HEK293 (cell line): ENCODE measurements around the gene SLC38A7.

ENCODE experiments used
- CTCF ChIA-PET: fragments of 350-600 bp; formaldehyde crosslinking; extraction: SDS; loops from one replicate; lab custom pipeline; 2021; ENCODE audit warnings: antibody characterized with exemption; lab: Yijun Ruan, JAX
- POLR2A ChIA-PET: fragments of 300-600 bp; formaldehyde crosslinking; extraction: SDS; loops from one replicate; lab custom pipeline; 2020; ENCODE audit warnings: antibody characterized with exemption, inconsistent platforms; lab: Yijun Ruan, JAX
- H3K27ac ChIP-seq: fragments of 200-500 bp; sonication (Bioruptor generic); 2 replicates; pipeline ENCODE4 v1.5.1; 2014; ENCODE audit warnings: low read depth, low read length, control low read depth, inconsistent platforms; ENCODE audit errors: extremely low read depth
- H3K36me3 ChIP-seq, 2 experiments: fragments of 200-500 bp in 1 of 2; sonication (Bioruptor generic) in 1 of 2; 1 replicate in 1 of 2; 2 replicates in 1 of 2; pipeline ENCODE4 v1.5.1; 2014 to 2017; ENCODE audit warnings: inconsistent platforms in 2 of 2, low read length in 2 of 2; ENCODE audit not compliant: control insufficient read depth in 2 of 2, insufficient read depth in 1 of 2
- H3K4me1 ChIP-seq: fragments of 200-500 bp; sonication (Bioruptor generic); 2 replicates; pipeline ENCODE4 v1.5.1; 2014; ENCODE audit warnings: mild to moderate bottlenecking, low read length, inconsistent platforms; ENCODE audit not compliant: control insufficient read depth, insufficient read depth
- H3K4me3 ChIP-seq: 2 replicates; pipeline ENCODE4 v1.5.1; 2011; ENCODE audit warnings: low read depth, mild to moderate bottlenecking, control low read depth, low read length, moderate library complexity
- H3K9me3 ChIP-seq: fragments of 200-500 bp; sonication (Bioruptor generic); 2 replicates; pipeline ENCODE4 v1.5.1; 2014; ENCODE audit warnings: low read depth, low read length, inconsistent platforms; ENCODE audit not compliant: control insufficient read depth, insufficient read depth
- EGR2 ChIP-seq: fragments of 450-650 bp; formaldehyde crosslinking; IDR thresholded peaks from 2 replicates; pipeline ENCODE4 v1.5.1; 2016; ENCODE audit warnings: low read depth, missing biosample characterization, missing genetic modification characterization
- ZBTB21 ChIP-seq: fragments of 450-650 bp; formaldehyde crosslinking; IDR thresholded peaks from 2 replicates; pipeline ENCODE4 v1.5.1; 2017; ENCODE audit warnings: missing biosample characterization, missing genetic modification characterization
- ZFHX2 ChIP-seq: fragments of 450-650 bp; formaldehyde crosslinking; conservative IDR thresholded peaks from 2 replicates; pipeline ENCODE4 v1.5.1; 2016; ENCODE audit warnings: missing biosample characterization, missing genetic modification characterization
- ZNF202 ChIP-seq: fragments of 450-650 bp; formaldehyde crosslinking; IDR thresholded peaks from 2 replicates; pipeline ENCODE4 v1.5.1; 2016; ENCODE audit warnings: missing biosample characterization, missing genetic modification characterization, borderline replicate concordance
- ZNF292 ChIP-seq: fragments of 450-650 bp; formaldehyde crosslinking; IDR thresholded peaks from 2 replicates; pipeline ENCODE4 v1.5.1; 2016; ENCODE audit warnings: low read depth, missing biosample characterization, missing genetic modification characterization, borderline replicate concordance
- ZNF560 ChIP-seq: fragments of 450-650 bp; formaldehyde crosslinking; IDR thresholded peaks from 2 replicates; pipeline ENCODE4 v1.5.1; 2017; ENCODE audit warnings: missing biosample characterization, missing genetic modification characterization, borderline replicate concordance
- ZNF776 ChIP-seq: fragments of 450-650 bp; formaldehyde crosslinking; IDR thresholded peaks from 2 replicates; pipeline ENCODE4 v1.5.0; 2017; ENCODE audit warnings: missing biosample characterization, missing genetic modification characterization, borderline replicate concordance
- TF ChIP-seq, protein P1 (sequence below): fragments of 450-650 bp; formaldehyde crosslinking; IDR thresholded peaks from 2 replicates; pipeline ENCODE4 v1.5.1; 2016; ENCODE audit warnings: missing biosample characterization, missing genetic modification characterization, borderline replicate concordance
- TF ChIP-seq, protein P2 (sequence below): fragments of 450-650 bp; formaldehyde crosslinking; IDR thresholded peaks from 2 replicates; pipeline ENCODE4 v1.5.1; 2016; ENCODE audit warnings: missing biosample characterization, missing genetic modification characterization
- TF ChIP-seq, protein P3 (sequence below): fragments of 450-650 bp; formaldehyde crosslinking; IDR thresholded peaks from 2 replicates; pipeline ENCODE4 v1.5.1; 2016; ENCODE audit warnings: missing biosample characterization, missing genetic modification characterization
- TF ChIP-seq, protein P4 (sequence below): fragments of 450-650 bp; formaldehyde crosslinking; conservative IDR thresholded peaks from 2 replicates; pipeline ENCODE4 v1.5.1; 2016; ENCODE audit warnings: low read depth, missing biosample characterization, missing genetic modification characterization
- TF ChIP-seq, protein P5 (sequence below): fragments of 450-650 bp; formaldehyde crosslinking; IDR thresholded peaks from 2 replicates; pipeline ENCODE4 v1.5.1; 2016; ENCODE audit warnings: missing biosample characterization, missing genetic modification characterization, low read depth
- TF ChIP-seq, protein P6 (sequence below): fragments of 450-650 bp; formaldehyde crosslinking; IDR thresholded peaks from 2 replicates; pipeline ENCODE4 v1.5.1; 2016; ENCODE audit warnings: missing biosample characterization, missing genetic modification characterization

The SLC38A7 gene

DNA sequence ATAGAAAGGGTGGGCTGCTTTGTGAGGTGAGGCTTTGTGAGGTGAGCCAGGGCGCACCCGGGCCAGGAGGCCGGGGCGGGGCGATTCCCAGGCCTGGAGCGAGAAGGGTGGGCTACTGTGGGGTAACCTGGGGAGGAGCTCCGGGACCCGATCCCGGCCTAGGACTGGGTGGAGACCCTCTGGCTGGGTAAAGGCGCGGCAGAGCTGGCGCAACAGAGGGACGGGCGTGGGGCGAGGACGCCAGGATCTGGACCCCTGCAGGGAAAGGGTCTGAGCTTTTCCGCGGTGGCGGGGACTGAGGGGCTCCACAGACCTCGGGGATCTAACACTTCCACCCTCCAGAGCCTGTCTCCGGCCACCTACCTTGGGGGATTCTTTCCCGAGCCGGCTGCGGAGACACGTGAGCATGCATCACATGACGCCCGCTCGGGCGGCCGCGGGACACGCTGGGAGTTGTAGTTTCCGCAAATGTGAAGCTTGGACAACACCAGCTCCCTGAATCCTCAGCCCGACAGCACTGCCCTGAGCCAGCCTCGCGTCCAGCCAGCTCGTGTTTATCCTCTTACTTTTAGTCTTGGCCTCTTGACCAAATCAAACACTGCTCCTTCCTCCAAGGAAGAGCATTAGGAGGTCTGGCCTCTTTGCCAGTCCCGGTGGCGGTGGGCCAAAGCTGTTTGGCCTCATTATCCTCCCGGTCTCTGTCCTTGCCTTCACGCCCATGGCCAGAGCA, at the start of gene SLC38A7 (continued):
- no peak for TF ChIP-seq ZNF776 (tag by site-specific recombination)
- TF ChIP-seq ZFHX2: no peak
- TF ChIP-seq, protein P1, sequence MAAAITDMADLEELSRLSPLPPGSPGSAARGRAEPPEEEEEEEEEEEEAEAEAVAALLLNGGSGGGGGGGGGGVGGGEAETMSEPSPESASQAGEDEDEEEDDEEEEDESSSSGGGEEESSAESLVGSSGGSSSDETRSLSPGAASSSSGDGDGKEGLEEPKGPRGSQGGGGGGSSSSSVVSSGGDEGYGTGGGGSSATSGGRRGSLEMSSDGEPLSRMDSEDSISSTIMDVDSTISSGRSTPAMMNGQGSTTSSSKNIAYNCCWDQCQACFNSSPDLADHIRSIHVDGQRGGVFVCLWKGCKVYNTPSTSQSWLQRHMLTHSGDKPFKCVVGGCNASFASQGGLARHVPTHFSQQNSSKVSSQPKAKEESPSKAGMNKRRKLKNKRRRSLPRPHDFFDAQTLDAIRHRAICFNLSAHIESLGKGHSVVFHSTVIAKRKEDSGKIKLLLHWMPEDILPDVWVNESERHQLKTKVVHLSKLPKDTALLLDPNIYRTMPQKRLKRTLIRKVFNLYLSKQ (tag by site-specific recombination): no peak
- TF ChIP-seq, protein P2, sequence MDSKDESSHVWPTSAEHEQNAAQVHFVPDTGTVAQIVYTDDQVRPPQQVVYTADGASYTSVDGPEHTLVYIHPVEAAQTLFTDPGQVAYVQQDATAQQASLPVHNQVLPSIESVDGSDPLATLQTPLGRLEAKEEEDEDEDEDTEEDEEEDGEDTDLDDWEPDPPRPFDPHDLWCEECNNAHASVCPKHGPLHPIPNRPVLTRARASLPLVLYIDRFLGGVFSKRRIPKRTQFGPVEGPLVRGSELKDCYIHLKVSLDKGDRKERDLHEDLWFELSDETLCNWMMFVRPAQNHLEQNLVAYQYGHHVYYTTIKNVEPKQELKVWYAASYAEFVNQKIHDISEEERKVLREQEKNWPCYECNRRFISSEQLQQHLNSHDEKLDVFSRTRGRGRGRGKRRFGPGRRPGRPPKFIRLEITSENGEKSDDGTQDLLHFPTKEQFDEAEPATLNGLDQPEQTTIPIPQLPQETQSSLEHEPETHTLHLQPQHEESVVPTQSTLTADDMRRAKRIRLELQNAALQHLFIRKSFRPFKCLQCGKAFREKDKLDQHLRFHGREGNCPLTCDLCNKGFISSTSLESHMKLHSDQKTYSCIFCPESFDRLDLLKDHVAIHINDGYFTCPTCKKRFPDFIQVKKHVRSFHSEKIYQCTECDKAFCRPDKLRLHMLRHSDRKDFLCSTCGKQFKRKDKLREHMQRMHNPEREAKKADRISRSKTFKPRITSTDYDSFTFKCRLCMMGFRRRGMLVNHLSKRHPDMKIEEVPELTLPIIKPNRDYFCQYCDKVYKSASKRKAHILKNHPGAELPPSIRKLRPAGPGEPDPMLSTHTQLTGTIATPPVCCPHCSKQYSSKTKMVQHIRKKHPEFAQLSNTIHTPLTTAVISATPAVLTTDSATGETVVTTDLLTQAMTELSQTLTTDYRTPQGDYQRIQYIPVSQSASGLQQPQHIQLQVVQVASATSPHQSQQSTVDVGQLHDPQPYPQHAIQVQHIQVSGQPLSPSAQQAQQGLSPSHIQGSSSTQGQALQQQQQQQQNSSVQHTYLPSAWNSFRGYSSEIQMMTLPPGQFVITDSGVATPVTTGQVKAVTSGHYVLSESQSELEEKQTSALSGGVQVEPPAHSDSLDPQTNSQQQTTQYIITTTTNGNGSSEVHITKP (tag by site-specific recombination): 0 out of 2 replicates have a peak, but pooled peaks have one; percentile 10
- no peak for TF ChIP-seq ZNF292
- TF ChIP-seq ZNF560: no peak
- TF ChIP-seq ZBTB21 (tag by site-specific recombination): no peak
- TF ChIP-seq, protein P3, sequence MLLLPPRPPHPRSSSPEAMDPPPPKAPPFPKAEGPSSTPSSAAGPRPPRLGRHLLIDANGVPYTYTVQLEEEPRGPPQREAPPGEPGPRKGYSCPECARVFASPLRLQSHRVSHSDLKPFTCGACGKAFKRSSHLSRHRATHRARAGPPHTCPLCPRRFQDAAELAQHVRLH (tag by site-specific recombination): 0 out of 2 replicates have a peak, but pooled peaks have one; percentile 41
- TF ChIP-seq, protein P4, sequence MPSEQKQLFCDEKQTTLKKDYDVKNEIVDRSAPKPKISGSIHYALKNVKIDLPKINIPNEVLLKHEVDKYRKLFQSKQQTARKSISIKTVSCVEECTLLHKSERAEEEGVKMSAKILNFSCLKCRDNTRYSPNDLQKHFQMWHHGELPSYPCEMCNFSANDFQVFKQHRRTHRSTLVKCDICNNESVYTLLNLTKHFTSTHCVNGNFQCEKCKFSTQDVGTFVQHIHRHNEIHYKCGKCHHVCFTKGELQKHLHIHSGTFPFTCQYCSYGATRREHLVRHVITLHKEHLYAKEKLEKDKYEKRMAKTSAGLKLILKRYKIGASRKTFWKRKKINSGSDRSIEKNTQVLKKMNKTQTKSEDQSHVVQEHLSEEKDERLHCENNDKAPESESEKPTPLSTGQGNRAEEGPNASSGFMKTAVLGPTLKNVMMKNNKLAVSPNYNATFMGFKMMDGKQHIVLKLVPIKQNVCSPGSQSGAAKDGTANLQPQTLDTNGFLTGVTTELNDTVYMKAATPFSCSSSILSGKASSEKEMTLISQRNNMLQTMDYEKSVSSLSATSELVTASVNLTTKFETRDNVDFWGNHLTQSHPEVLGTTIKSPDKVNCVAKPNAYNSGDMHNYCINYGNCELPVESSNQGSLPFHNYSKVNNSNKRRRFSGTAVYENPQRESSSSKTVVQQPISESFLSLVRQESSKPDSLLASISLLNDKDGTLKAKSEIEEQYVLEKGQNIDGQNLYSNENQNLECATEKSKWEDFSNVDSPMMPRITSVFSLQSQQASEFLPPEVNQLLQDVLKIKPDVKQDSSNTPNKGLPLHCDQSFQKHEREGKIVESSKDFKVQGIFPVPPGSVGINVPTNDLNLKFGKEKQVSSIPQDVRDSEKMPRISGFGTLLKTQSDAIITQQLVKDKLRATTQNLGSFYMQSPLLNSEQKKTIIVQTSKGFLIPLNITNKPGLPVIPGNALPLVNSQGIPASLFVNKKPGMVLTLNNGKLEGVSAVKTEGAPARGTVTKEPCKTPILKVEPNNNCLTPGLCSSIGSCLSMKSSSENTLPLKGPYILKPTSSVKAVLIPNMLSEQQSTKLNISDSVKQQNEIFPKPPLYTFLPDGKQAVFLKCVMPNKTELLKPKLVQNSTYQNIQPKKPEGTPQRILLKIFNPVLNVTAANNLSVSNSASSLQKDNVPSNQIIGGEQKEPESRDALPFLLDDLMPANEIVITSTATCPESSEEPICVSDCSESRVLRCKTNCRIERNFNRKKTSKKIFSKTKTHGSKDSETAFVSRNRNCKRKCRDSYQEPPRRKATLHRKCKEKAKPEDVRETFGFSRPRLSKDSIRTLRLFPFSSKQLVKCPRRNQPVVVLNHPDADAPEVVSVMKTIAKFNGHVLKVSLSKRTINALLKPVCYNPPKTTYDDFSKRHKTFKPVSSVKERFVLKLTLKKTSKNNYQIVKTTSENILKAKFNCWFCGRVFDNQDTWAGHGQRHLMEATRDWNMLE (tag by site-specific recombination): 0 out of 2 replicates have a peak, but pooled peaks have one; percentile 36

DNA sequence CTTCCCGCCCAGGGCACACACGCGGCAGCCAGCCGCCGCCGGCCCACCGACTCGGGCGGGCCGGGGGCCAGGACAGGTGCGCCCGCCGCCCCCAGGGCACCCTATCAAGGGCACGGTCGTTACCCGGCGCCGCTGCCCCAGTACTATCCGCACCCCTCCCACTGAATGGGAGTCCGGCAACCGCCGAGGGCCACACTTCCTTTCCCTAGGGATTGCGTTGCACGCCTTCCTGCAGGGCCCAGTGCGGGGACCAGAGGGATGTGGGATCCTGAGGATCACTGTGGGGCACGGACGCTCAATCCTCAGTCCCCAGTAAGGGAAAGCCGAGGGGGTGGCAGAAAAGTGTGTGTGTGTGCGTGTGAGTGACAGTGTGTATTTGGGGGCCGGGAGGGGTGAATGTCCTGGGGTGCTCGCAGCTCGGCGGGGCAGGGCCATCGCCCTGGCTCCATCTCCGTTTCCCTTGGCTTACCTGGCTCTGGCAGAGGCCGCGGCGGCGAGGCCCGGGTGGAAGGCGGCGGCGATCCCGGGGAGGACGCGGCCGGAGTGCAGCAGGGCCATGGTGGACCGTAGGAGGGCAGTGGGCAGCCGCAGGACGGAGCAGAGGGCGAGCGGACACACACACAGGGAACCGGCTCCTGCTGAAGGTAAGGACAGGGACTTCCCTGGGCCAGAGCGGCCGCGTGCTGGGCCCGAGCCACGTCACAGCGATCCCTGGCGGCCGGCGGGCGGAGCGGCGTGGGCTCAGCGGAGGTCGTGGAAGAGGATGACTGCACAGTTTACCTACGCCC, 49.3 kb upstream of the SLC38A7 start, which contains the start of gene GOT2:
GOT2 (minus strand) TSS at position 646 of the 788 bp plus-strand sequence; CDS start at position 558, 88 bp downstream.
- Histone ChIP-seq H3K27ac (peak within 1 kb of the TSS; percentile 75), H3K9me3 (no peaks in the 10 kb centered on the region), H3K36me3 (peaks cover 0 to 30% of the 10 kb centered on the region in 2 experiments; a peak in 2 of 3 replicates), H3K4me1 (peaks cover 8% of the 10 kb centered on the region; the same call in 1 of the 2 replicates), H3K4me3 (peak within 1 kb of the TSS; percentile 88)
- ChIA-PET CTCF (interaction anchor here (0.6 to 0.7 kb wide), 5 partner anchors 9 to 916 kb away, joined by 3 read pairs; no protein-coding TSS in a partner anchor), POLR2A (interaction anchor here (0.5 kb wide), 1 partner anchor 11 kb away, joined by 3 read pairs; no protein-coding TSS in a partner anchor)
- TF ChIP-seq, protein P5, sequence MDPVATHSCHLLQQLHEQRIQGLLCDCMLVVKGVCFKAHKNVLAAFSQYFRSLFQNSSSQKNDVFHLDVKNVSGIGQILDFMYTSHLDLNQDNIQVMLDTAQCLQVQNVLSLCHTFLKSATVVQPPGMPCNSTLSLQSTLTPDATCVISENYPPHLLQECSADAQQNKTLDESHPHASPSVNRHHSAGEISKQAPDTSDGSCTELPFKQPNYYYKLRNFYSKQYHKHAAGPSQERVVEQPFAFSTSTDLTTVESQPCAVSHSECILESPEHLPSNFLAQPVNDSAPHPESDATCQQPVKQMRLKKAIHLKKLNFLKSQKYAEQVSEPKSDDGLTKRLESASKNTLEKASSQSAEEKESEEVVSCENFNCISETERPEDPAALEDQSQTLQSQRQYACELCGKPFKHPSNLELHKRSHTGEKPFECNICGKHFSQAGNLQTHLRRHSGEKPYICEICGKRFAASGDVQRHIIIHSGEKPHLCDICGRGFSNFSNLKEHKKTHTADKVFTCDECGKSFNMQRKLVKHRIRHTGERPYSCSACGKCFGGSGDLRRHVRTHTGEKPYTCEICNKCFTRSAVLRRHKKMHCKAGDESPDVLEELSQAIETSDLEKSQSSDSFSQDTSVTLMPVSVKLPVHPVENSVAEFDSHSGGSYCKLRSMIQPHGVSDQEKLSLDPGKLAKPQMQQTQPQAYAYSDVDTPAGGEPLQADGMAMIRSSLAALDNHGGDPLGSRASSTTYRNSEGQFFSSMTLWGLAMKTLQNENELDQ: no peak
- TF ChIP-seq ZNF202 (tag by site-specific recombination) (no peak), EGR2 (tag by site-specific recombination) (peak; percentile 83), ZNF292 (no peak)
- TF ChIP-seq, protein P6, sequence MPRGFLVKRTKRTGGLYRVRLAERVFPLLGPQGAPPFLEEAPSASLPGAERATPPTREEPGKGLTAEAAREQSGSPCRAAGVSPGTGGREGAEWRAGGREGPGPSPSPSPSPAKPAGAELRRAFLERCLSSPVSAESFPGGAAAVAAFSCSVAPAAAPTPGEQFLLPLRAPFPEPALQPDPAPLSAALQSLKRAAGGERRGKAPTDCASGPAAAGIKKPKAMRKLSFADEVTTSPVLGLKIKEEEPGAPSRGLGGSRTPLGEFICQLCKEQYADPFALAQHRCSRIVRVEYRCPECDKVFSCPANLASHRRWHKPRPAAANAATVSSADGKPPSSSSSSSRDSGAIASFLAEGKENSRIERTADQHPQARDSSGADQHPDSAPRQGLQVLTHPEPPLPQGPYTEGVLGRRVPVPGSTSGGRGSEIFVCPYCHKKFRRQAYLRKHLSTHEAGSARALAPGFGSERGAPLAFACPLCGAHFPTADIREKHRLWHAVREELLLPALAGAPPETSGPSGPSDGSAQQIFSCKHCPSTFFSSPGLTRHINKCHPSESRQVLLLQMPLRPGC: peak; percentile 41; the same call in 1 of the 2 replicates
